ENCODE data around the gene ZFP91.

The ZFP91 gene

GRCh38 chr11:58582437-58582836 is 3.6 kb downstream of the ZFP91 start:
- Histone ChIP-seq H3K4me3 (no peak overlapping the region), H3K27ac (no peak overlapping the region)
- TF ChIP-seq CTCF (IDR thresholded peaks at IDR 0.05), result no peak
- no peak for DNase-seq (ENCODE audit: low spot score)

- H3K27ac ChIP-seq, result no peak overlapping the region
- no peak for DNase-seq (ENCODE audit: low spot score)
- TF ChIP-seq CTCF (IDR thresholded peaks at IDR 0.05), result no peak
- H3K4me3 ChIP-seq, result no peak overlapping the region
Measured at GRCh38 chr11:58586998-58587397, 8.1 kb downstream of the ZFP91 start.

- Histone ChIP-seq H3K27ac (no peak overlapping the region), H3K4me3 (no peak overlapping the region)
- no peak for TF ChIP-seq CTCF (IDR thresholded peaks at IDR 0.05)
- no peak for DNase-seq (ENCODE audit: low spot score)
Measured at GRCh38 chr11:58591659-58592058, 12.8 kb downstream of the ZFP91 start.

- no peak for DNase-seq (ENCODE audit: low spot score)
- Histone ChIP-seq H3K27ac (no peak overlapping the region), H3K4me3 (no peak overlapping the region)
- TF ChIP-seq CTCF (IDR thresholded peaks at IDR 0.05), result no peak
Measured at GRCh38 chr11:58592760-58593472, 14.1 kb downstream of the ZFP91 start.

GRCh38 chr11:58594826-58595225 is 16.0 kb downstream of the ZFP91 start:
- no peak overlapping the region for H3K4me3 ChIP-seq
- no peak for DNase-seq (ENCODE audit: low spot score)
- no peak for TF ChIP-seq CTCF (IDR thresholded peaks at IDR 0.05)
- no peak overlapping the region for H3K27ac ChIP-seq

- no peak overlapping the region for H3K27ac ChIP-seq
- no peak for TF ChIP-seq CTCF (IDR thresholded peaks at IDR 0.05)
- H3K4me3 ChIP-seq, result no peak overlapping the region
- DNase-seq (ENCODE audit: low spot score), result no peak
Measured at GRCh38 chr11:58596621-58597020, 17.8 kb downstream of the ZFP91 start.

GRCh38 chr11:58597486-58598144 is 18.8 kb downstream of the ZFP91 start:
- no peak overlapping the region for H3K4me3 ChIP-seq
- DNase-seq (ENCODE audit: low spot score), result no peak
- no peak overlapping the region for H3K27ac ChIP-seq
- TF ChIP-seq CTCF (IDR thresholded peaks at IDR 0.05), result no peak
